Measurements from ENCODE around the gene OTOP3.

OTOP3 gene

DNA sequence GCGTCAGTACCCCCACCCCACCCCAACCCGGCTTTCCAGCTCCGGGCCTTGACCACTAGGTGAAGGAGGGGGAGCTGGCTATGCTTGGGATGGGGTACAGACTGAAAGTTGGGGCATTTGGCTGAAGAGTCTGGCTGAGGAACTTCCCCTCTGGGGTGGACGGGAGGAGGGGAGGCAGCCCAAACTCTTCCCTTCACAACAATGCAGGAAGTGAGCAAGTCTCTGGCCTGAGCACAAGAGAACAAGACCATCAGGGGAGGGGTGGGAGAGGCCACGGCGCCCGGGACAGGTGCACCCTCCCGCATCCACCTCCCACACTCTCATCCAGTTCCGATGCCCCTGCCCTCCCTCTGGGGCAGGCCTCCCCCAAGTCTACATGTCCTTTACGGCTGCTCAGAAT is 18.3 kb upstream of the OTOP3 start:
- DNase-seq, result no peak

DNA sequence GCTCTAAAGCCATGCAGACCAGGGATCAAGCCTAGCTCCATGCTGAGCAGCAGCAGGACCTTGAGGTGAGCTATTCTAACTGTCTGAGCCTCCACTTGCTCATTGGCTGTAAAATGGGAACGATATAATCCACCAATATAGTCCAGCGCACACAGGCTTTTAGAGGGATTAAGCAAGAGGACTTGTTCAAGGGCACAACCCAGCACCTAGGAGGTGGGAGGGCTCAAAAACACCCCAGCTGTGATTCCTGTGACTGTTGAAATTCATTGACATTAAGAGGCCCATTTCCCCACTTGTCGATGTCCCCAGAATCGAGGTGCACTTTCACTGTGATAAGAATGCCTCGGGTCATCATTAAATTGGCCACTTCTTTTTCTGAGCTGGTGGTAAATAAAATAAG is 16.8 kb upstream of the OTOP3 start:
- DNase-seq, result no peak

- DNase-seq, result peak; percentile 9
Observed at GRCh38 chr17:74919440-74920305, 16.0 kb upstream of the OTOP3 start.

- DNase-seq, result no peak
Observed at GRCh38 chr17:74920306-74920620, 15.4 kb upstream of the OTOP3 start.

DNA sequence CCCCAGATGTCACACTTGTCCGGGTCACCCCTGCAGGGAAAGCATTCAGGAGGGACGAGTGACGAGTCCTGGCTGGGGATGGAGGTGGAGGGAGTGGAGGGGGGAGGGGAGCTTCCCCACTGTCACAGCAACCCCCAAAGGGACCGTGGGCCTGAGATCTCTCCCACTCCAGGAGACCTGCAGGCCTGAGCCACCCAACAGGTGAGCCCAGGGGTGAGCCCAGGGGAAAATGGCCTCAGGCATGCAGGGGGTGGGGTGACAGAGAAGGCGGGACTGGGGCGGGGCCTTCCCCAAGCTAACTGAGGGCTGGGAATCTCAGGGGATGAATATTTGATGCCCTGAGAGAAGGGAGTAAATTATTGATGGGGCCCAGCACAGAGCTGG is 15.1 kb upstream of the OTOP3 start:
- no peak for DNase-seq

- DNase-seq, result no peak
Observed at GRCh38 chr17:74921026-74921681, 14.5 kb upstream of the OTOP3 start.

- DNase-seq, result no peak
Observed at GRCh38 chr17:74921769-74922168, 13.9 kb upstream of the OTOP3 start.

DNA sequence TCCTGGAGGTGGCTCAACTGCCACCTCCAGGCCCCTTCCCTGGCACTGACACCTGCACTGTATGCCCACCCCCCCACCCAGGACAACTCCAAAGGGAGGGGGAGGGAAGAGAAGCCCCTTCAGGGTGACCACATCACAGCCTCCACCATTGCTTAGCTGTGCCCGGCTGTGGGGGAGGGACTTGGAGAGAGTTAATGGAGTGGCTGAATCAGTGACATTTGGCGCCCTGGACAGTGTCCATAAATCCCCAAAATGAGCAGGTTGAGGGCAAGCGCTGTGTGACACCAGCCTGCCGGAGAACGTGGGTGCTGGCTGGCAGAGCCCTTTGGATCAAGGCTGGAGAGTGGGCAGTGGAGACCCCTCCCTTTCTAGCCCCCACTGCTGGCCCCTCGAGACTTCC is 13.5 kb upstream of the OTOP3 start:
- no peak for DNase-seq

- peak; percentile 38 for DNase-seq
Observed at GRCh38 chr17:74922694-74923537, 12.8 kb upstream of the OTOP3 start, which contains the start of gene USH1G. Gene USH1G (minus strand): TSS chr17:74923255. CDS start chr17:74923073, 182 bp downstream.

DNA sequence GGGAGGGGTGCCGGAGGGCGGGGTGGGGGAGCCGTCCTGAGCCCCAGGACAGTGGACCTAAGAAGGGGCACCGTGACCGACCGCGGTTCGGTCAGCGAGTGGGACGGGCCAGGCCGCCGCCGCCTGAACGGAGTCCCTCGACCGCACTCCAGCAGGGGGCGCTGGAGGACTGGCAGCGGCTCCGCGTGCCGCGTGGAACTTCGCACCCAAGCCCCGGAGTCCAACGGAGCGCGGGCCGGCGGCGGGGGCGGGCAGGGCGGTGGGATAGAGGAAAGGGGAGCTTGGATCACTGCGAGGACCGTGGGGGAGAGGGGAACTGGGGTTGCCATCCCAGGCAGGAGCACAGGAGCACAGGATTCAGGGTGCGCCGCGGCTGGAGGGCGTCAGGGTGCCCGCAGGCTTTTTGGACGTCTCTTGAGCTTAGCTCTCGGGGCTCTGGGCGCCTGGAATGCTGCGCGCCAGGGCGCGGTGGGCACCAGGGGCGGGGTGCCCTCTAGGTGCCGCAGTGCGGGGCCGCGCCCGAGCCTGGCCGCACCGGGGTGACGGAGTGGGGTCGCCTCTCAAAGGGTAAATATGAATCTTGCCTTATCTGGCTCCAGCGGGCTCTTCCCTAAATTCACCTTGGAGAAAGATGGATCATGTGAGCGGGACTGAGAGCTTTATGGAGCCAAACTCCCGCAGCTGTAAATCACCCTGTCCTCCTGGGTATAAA is 12.0 kb upstream of the OTOP3 start:
- DNase-seq, result peak; percentile 78

DNA sequence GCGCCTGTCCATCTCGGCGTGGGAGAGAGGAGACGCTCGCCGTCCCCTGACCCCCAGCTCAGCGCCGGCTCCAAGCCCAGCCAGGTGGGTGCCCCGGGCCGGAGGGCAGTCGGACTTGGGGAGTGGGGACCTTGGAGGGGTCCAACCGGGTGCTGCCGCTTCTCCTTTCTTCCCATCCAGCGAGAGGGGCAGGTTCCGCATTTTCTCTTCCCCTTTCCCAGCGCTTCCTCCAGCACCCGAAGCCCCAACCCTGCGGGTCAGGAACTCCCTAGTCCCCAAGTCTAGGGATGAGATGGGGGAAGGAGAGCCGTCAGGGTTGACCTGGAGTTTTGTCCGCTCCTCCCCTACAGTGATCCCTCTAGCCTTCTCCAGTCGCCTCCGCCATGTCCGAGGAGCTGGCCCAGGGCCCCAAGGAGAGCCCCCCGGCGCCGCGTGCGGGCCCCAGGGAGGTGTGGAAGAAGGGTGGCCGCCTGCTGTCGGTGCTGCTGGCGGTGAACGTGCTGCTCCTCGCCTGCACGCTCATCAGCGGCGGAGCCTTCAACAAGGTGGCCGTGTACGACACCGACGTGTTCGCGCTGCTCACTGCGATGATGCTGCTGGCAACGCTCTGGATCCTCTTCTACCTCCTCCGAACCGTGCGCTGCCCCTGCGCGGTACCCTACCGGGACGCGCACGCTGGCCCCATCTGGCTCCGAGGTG is 11.3 kb upstream of the OTOP3 start, which contains the start of gene OTOP2:
Gene OTOP2 (plus strand): TSS at position 24 of the 699 bp plus-strand sequence. CDS start 360 bp downstream, at position 384.
- no peak for DNase-seq

GRCh38 chr17:74925242-74925641 is 10.5 kb upstream of the OTOP3 start:
- DNase-seq, result no peak

DNA sequence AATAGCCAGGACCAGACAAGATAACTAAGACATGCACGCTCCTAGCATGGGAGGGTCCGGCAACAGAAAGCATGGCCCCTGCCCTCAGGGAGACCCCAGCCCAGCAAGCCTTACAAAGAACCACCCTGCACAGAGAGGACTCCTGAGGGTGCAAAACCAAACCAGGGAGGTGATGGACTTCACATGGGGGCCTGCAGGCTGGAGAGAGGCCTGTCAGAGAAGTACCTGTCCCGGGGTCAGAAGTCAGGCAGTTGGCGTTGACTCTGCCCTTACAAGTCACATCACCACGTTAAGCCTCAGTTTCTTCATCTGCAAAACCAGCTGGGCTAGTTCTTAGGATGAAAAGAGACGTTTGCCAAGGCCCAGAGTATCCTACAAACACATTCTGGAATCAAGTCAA is 6.9 kb upstream of the OTOP3 start:
- no peak for DNase-seq

DNA sequence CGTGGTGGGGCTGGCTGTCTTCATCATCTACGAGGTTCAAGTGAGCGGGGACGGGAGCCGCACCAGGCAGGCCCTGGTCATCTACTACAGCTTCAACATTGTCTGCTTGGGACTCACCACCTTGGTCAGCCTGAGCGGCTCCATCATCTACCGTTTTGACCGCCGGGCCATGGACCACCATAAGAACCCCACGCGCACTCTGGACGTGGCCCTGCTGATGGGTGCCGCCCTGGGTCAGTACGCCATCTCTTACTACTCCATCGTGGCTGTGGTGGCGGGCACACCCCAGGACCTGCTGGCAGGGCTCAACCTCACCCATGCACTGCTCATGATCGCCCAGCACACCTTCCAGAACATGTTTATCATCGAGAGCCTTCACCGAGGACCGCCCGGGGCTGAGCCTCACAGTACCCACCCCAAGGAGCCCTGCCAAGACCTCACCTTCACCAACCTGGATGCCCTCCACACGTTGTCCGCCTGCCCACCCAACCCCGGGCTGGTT is 5.1 kb upstream of the OTOP3 start:
- DNase-seq, result no peak

- DNase-seq, result no peak
Observed at GRCh38 chr17:74935048-74935447, 650 bp upstream of the OTOP3 start.

- DNase-seq, result no peak
Observed at GRCh38 chr17:74936470-74936799, 737 bp downstream of the OTOP3 start.

DNA sequence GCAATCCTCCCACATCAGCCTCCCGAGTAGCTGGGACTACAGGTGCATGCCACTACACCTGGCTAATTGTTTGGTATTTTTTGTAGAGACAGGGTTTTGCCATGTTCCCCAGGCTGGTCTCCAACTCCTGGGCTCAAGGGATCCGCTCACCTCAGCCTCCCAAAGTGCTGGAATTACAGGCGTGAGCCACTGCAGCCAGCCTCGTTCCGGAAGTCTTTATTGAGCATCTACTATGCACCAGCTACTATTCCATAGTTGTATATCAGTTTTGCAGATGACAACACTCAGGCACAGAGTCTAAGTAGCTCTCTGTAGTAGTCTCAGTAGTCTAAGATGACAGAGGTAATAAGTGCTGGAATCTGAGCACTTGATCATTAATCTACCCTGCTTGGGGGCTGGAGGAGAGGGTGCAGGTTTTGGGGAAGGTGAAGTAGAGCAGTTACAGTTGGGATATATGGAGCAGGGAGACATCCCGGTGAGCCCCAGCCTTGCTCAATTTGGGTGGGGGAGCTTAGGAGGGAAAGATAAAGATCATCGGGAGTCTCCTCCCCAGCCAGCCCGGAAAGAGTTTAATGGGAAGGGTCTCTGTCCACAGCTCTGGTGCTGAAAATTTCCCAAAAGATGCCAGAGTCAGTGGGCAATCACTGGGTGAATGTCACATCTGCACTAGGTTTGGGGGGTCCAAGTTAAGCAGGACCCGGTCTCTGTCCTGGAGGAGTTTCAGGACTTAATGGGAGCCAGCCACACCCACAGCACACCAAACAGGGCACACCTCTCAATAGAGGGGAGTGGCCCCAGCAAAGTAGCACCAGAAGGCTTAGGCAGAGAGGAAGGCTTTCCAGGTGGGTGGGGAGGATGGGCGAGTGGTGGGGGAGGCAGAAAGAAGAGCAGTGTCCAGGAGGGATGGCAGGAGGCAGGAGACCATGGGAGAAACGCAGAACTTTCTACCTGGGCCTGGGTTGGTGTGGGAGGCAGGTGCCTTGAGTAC is 1.7 kb downstream of the OTOP3 start:
- DNase-seq, result no peak

DNA sequence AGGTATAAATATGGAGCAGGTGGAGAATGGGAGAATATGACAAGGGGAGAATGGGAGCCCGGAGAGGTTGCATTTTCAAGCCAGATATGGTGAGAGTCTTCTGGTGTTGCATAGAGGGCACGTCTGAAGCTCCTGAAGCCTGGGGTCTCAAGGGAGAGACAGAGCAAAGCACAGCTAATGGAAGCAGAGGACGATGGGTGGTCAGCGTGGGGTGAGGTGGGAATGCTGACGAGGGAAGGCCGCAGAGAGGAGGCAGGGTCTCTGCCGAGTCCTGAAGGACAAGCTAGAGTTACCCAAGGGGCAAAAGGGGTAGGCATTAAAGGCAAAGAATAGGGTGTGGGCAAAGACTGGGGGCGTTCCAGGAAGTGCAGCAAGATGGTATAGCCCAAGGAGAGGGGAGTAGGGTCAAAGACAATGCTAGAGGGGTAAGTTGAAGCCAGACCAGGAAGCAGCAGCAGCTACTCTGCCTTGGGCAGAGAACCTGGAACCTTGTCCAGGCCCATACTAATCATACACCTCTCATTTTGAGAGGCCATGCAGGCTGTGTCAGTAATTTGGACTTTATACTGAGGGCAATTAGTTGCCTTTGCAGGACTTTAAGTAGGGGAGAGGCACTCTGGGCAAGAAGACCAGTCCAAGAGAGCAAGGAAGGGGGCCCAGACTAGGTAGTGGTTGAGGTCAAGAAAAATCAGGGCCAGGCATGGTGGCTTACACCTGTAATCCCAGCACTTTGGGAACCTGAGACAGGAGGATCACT is 2.7 kb downstream of the OTOP3 start:
- no peak for DNase-seq

- no peak for DNase-seq
Observed at GRCh38 chr17:74939534-74939933, 3.8 kb downstream of the OTOP3 start.

GRCh38 chr17:74941128-74941725 is 5.5 kb downstream of the OTOP3 start:
- no peak for DNase-seq

Data from CD4-positive, alpha-beta T cell treated with Interleukin-6 for 4 hours (primary cell).